ENCODE results near the gene MAML2.
"Not testable (repeated sequence)": the region's sequence is repeated elsewhere in the genome, so short reads cannot be mapped to it uniquely, and the experiment has no call there.

MAML2 gene

GRCh38 chr11:96187822-96188221, 155.2 kb downstream of the MAML2 start:
- no peak for DNase-seq (ENCODE audit: low read depth, low spot score)

GRCh38 chr11:96186806-96187205, 156.2 kb downstream of the MAML2 start:
- DNase-seq (ENCODE audit: low read depth, low spot score), result no peak

- no peak for DNase-seq (ENCODE audit: low read depth, low spot score)
Observed at GRCh38 chr11:96185220-96185768, 157.7 kb downstream of the MAML2 start.

GRCh38 chr11:96180937-96181336, 162.1 kb downstream of the MAML2 start:
- DNase-seq (ENCODE audit: low read depth, low spot score), result not testable (repeated sequence)

GRCh38 chr11:96180341-96180740, 162.7 kb downstream of the MAML2 start:
- DNase-seq (ENCODE audit: low read depth, low spot score), result no peak

GRCh38 chr11:96179905-96180304, 163.1 kb downstream of the MAML2 start:
- DNase-seq (ENCODE audit: low read depth, low spot score), result no peak

GRCh38 chr11:96178887-96179279, 164.1 kb downstream of the MAML2 start:
- DNase-seq (ENCODE audit: low read depth, low spot score), result no peak

- DNase-seq (ENCODE audit: low read depth, low spot score), result no peak
Observed at GRCh38 chr11:96178049-96178886, 164.7 kb downstream of the MAML2 start.

GRCh38 chr11:96177146-96177545, 165.8 kb downstream of the MAML2 start:
- no peak for DNase-seq (ENCODE audit: low read depth, low spot score)

GRCh38 chr11:96173906-96174305, 169.1 kb downstream of the MAML2 start:
- DNase-seq (ENCODE audit: low read depth, low spot score), result no peak

- DNase-seq (ENCODE audit: low read depth, low spot score), result no peak
Observed at GRCh38 chr11:96173422-96173821, 169.6 kb downstream of the MAML2 start.

- no peak for DNase-seq (ENCODE audit: low read depth, low spot score)
Observed at GRCh38 chr11:96172604-96173003, 170.4 kb downstream of the MAML2 start.

GRCh38 chr11:96169250-96169649, 173.7 kb downstream of the MAML2 start:
- DNase-seq (ENCODE audit: low read depth, low spot score), result no peak

GRCh38 chr11:96168623-96169022, 174.4 kb downstream of the MAML2 start:
- DNase-seq (ENCODE audit: low read depth, low spot score), result no peak

- no peak for DNase-seq (ENCODE audit: low read depth, low spot score)
Observed at GRCh38 chr11:96167787-96168186, 175.2 kb downstream of the MAML2 start.

- DNase-seq (ENCODE audit: low read depth, low spot score), result no peak
Observed at GRCh38 chr11:96167203-96167758, 175.7 kb downstream of the MAML2 start.

GRCh38 chr11:96162816-96163499, 180.0 kb downstream of the MAML2 start:
- DNase-seq (ENCODE audit: low read depth, low spot score), result no peak

- DNase-seq (ENCODE audit: low read depth, low spot score), result no peak
Observed at GRCh38 chr11:96161307-96162089, 181.5 kb downstream of the MAML2 start.

- DNase-seq (ENCODE audit: low read depth, low spot score), result no peak
Observed at GRCh38 chr11:96160732-96161306, 182.2 kb downstream of the MAML2 start.

GRCh38 chr11:96159968-96160367, 183.0 kb downstream of the MAML2 start:
- DNase-seq (ENCODE audit: low read depth, low spot score), result no peak

- DNase-seq (ENCODE audit: low read depth, low spot score), result no peak
Observed at GRCh38 chr11:96158126-96158525, 184.9 kb downstream of the MAML2 start.
